HG02973 (cell line): Measurements from ENCODE around the gene MYLK4.

Experiments
- ATAC-seq: cut with Tn5 transposase; IDR thresholded peaks from one replicate; pipeline ENCODE4 v1.9.1; 2021; ENCODE audit warnings: moderate library complexity; ENCODE audit not compliant: unreplicated experiment

MYLK4 gene

DNA sequence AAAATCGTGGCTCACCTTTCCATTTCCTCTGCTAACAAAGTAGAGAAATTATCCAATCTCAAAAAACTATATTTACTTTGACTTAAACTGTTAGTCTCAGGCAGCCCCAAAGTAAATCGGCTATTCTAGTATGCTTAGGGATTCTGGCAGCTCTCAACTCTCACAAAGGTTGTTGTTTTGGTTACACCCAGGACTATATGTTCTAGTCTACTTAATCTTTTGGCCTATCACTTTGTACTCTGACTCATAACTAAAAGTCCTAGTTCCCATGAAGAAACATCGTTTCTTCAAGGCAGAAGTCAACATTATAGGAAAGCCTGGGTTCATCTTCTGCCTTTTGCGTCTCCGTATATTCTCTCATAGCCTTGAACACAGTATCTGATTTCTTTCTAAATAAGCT is 42.3 kb downstream of the MYLK4 start:
- ATAC-seq = no peak

DNA sequence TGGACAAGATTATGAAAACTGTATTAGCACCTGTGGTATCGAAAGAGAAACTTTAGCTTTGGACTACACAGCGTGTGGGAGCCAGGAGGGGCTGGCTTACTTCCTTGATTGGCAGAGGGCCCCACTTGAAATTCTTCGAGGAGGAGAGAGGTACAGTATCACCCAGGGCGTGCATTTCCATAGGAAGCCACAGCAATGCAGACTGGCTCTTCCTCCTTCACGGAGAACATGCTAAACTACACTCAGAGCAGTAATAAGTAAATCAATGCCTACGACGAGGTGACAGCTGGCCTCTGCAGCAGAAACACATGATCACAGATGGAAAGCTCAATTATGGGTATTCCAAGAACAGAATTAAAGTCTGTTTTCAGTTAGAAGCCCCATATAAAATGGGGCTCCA is 44.2 kb downstream of the MYLK4 start:
- ATAC-seq = no peak

DNA sequence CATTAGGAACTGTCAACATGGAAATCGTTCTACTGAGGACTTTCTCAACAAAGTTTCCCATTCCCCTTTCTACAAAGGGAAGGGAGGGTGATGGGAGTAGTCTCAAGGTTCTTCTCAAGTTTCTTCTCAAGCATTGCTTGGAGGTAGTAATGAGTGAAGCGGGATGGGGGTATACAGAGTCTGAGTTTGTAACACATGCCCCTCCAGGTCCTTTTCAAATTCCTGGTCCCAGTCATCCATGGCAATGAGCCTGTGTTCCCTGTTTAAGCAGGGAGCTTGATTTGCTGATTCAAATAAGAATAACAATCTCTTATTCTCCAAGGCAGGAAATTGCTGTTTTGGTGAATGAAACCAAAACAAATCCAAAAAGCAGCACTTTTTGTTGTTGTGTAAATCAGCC is 45.5 kb downstream of the MYLK4 start:
- no peak for ATAC-seq

DNA sequence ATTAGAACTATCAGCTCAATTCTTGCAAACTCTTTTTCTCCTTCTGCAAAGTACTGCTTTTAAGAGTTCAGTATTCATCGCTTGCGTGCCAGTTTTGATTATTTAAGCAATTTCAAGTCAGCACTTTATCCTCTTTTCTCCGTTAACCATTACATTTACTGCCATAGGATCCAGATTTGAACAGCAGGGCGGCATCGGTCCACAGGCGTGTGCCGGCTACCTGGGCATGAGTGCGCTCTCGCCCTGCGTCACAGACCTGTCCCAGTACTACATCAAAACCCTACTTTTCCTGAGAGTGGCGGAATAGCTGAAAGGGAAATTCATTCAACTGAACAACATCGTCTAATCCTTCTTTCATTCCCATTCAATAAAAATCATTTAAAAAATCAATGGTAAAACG is 53.4 kb downstream of the MYLK4 start:
- no peak for ATAC-seq

GRCh38 chr6:2695454-2696095 is 55.1 kb downstream of the MYLK4 start:
- ATAC-seq = no peak

GRCh38 chr6:2693231-2693630 is 57.5 kb downstream of the MYLK4 start:
- no peak for ATAC-seq

DNA sequence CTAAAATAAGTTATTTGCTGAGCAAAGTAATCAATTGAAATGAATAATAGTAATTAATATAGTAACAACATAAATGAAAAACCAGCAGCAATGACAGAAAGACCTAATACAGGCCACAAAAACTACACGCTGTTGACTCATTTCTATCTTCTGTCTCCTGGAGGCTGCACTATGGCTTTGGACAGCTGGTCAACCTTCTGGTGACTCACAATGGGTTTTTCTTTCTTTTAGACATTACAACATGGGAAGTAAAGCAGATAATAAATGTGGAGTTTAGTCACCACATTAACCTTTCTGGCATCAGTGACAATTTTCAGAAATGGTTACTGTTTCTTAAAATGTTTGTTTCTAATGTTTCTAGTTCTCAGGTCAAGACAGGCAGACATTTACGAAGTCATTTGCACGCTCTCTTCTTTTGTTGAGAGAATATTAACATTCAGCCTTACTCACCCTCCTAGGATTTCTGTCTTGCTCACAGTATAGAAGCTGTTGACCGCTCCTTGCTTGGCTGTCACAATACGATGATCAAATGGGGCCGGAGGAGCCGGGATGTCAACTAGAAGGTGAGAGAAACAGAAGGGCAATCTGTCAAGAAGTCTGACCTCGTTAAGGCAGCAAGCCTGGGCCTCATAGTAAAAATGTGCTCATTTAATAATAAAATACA is 62.2 kb downstream of the MYLK4 start:
- ATAC-seq = no peak

GRCh38 chr6:2687456-2687855 is 63.3 kb downstream of the MYLK4 start:
- no peak for ATAC-seq

DNA sequence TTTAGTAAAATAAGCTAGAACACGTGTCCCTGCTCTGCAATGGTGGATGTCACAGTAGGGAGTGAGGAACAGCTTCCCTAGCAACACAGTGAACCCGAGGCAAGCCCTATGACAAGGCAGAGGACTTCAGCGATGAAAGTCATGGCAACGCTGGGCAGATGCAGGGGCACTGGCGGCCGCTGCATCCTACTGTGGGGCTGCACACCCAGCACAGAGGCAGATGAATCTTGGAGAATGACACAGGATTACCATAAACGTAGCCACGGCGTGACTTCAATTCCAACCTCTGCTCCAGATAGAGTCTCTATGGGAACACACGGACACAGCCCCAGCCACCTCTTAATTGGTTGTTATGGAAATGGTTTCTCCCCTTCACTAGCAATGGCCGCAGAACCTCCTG is 64.2 kb downstream of the MYLK4 start:
- no peak for ATAC-seq

- ATAC-seq = no peak
Measured at GRCh38 chr6:2684766-2685754, 65.7 kb downstream of the MYLK4 start.

DNA sequence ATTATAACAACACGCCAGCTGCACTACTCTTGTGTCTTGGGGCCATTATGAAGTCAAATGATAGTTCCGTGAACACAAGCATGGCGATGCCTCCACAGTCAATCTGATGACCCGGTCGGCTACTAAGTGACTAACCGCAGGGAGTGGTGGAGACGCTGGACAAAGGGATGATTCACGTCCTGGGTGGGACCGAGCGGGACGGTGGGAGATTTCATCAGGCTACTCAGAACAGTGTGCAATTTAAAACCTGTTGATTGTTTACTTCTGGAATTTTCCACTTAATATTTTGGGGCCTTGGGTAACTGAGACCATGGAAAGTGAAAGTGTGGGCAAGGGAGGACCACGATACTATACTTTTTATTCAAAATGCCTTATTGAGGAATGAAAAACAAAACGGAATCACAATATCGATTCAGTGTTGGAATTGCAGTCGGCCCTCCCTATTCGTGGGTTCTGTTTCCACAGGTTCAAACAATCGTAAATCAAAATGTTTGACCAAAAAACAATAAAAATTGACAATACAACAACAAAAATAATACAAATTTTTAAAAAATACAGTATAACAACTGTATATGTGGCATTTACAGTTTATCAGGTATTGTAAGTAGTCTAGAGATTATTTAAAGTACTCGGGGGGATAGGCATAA is 66.5 kb downstream of the MYLK4 start:
- ATAC-seq = no peak

DNA sequence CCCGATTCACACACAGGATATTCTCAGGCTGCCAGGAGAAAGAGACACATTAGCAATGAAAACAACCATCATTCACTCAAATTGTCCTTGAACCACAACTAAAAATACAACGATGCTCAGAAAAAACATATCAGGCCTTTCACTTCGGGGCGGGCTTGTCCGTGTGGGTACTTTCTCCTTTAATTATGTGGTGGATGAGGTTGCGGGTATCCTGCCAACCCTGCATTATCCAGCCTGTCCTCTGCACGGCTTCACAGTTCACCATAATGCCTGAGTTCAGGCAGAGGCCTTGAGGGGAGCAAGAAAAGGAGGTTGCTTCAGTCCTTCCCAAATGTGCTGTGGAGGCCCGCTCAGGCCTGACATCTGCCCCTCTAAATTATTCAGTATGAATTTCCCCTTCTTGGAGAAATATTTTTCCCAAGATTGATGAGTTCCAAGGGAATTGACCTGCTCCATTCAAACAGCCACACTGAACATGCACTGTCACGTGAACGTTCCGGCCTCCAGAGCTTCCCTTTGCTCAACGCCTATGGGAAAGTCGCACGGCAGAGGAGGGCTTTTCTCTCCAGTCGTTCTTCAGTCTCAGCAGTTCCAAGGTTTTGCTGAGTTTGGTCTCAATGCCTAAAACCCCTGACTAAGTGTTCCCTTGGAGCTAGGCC is 70.3 kb downstream of the MYLK4 start:
- no peak for ATAC-seq

GRCh38 chr6:2677080-2677593 is 73.6 kb downstream of the MYLK4 start:
- ATAC-seq = no peak

GRCh38 chr6:2676048-2676447 is 74.7 kb downstream of the MYLK4 start:
- ATAC-seq = no peak

- ATAC-seq = no peak
Measured at GRCh38 chr6:2674857-2675256, 75.9 kb downstream of the MYLK4 start.

- no peak for ATAC-seq
Measured at GRCh38 chr6:2669067-2669700, 81.5 kb downstream of the MYLK4 start.

DNA sequence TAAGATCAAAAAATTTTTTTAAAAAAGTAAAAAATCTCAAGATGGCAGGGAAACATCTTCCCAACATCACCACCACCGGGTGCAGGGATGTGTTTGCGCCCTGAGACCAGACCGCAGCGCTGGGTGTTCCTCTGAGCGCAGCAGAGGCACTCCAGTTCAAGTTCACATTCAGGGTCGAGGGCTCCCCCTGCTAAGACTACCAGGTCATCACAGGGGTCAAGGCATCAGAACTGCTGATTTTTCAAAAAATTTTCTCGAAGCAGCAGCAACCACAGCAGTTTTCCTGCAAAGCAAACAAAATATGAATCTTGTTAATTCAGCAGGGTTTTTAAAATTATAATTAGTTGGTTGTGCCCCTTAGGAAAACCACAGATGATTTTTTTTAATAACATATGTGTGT is 83.1 kb downstream of the MYLK4 start:
- ATAC-seq = no peak

DNA sequence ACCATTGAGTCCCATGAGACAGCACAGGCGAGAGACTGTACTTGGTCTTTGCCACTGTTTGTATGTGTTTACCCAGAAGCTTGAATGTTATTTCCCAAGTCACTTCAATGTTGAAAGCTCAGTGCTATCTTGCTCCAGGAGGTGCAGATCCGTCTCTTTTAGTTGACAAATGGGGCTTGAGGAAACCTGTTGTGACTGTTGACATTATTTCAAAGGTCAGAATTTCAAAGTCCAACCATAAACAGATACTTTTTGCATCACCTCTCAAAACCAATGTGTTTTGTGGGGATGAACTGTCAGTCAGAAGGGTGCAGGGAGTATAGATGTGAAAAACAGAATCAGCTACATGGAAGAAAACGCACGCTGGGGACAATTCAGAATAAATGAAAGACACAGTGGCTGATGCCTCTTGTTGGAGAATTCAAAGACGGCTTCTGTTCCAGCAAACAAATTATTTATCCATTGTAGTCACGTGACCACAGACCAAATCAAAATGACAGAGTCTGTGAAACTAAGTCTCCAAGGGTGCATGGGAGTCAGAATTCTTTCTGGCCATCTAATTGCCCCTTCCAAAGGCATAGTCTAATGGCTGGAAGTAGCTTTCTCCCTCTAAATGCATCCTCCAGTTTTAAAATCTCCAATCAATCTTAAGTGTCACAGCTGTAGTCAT is 83.7 kb downstream of the MYLK4 start:
- no peak for ATAC-seq
